ENCODE measurements around the gene ADAMTS17. TPM values are rescaled to one million over a fixed set of nuclear protein-coding genes. Genes with fewer than 3 reads are reported as not detected.

The ADAMTS17 gene
- total RNA-seq, 1 experiment from 2014 or later: 1.8 TPM

GRCh38 chr15:100314809-100315400 lies 26.9 kb downstream of the ADAMTS17 start:
- peaks cover 33% of the 10 kb centered on the region for H3K9me3 Mint-ChIP-seq
- no peak overlapping the region for H3K4me3 Mint-ChIP-seq
- ChIA-PET CTCF (no interaction called here), POLR2A (no interaction called here)
- H3K27ac Mint-ChIP-seq: no peak overlapping the region
- no peak for TF ChIP-seq JUN (CRISPR knock-in tag; IDR thresholded peaks at IDR 0.05)
- TF ChIP-seq RELA (CRISPR knock-in tag; IDR thresholded peaks at IDR 0.05; ENCODE audit: borderline replicate concordance): no peak
- TF ChIP-seq FOXK1 (CRISPR knock-in tag; IDR thresholded peaks at IDR 0.05): no peak
- TF ChIP-seq, protein P1, sequence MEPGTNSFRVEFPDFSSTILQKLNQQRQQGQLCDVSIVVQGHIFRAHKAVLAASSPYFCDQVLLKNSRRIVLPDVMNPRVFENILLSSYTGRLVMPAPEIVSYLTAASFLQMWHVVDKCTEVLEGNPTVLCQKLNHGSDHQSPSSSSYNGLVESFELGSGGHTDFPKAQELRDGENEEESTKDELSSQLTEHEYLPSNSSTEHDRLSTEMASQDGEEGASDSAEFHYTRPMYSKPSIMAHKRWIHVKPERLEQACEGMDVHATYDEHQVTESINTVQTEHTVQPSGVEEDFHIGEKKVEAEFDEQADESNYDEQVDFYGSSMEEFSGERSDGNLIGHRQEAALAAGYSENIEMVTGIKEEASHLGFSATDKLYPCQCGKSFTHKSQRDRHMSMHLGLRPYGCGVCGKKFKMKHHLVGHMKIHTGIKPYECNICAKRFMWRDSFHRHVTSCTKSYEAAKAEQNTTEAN (CRISPR knock-in tag; IDR thresholded peaks at IDR 0.05): no peak
- TF ChIP-seq TEAD1 (CRISPR knock-in tag; IDR thresholded peaks at IDR 0.05): no peak
- no peak for TF ChIP-seq CREB1 (CRISPR knock-in tag; IDR thresholded peaks at IDR 0.05)
- no peak for TF ChIP-seq E2F5 (CRISPR knock-in tag; IDR thresholded peaks at IDR 0.05)
- TF ChIP-seq USF1 (CRISPR knock-in tag; IDR thresholded peaks at IDR 0.05): no peak
- TF ChIP-seq OVOL2 (CRISPR knock-in tag; IDR thresholded peaks at IDR 0.05; ENCODE audit: borderline replicate concordance): no peak
- TF ChIP-seq, protein P2, sequence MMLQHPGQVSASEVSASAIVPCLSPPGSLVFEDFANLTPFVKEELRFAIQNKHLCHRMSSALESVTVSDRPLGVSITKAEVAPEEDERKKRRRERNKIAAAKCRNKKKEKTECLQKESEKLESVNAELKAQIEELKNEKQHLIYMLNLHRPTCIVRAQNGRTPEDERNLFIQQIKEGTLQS (CRISPR knock-in tag; conservative IDR thresholded peaks at IDR 0.05): no peak
- TF ChIP-seq GTF2I (CRISPR knock-in tag; conservative IDR thresholded peaks at IDR 0.05): no peak
- TF ChIP-seq, protein P3, sequence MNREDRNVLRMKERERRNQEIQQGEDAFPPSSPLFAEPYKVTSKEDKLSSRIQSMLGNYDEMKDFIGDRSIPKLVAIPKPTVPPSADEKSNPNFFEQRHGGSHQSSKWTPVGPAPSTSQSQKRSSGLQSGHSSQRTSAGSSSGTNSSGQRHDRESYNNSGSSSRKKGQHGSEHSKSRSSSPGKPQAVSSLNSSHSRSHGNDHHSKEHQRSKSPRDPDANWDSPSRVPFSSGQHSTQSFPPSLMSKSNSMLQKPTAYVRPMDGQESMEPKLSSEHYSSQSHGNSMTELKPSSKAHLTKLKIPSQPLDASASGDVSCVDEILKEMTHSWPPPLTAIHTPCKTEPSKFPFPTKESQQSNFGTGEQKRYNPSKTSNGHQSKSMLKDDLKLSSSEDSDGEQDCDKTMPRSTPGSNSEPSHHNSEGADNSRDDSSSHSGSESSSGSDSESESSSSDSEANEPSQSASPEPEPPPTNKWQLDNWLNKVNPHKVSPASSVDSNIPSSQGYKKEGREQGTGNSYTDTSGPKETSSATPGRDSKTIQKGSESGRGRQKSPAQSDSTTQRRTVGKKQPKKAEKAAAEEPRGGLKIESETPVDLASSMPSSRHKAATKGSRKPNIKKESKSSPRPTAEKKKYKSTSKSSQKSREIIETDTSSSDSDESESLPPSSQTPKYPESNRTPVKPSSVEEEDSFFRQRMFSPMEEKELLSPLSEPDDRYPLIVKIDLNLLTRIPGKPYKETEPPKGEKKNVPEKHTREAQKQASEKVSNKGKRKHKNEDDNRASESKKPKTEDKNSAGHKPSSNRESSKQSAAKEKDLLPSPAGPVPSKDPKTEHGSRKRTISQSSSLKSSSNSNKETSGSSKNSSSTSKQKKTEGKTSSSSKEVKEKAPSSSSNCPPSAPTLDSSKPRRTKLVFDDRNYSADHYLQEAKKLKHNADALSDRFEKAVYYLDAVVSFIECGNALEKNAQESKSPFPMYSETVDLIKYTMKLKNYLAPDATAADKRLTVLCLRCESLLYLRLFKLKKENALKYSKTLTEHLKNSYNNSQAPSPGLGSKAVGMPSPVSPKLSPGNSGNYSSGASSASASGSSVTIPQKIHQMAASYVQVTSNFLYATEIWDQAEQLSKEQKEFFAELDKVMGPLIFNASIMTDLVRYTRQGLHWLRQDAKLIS (CRISPR knock-in tag; IDR thresholded peaks at IDR 0.05; ENCODE audit: borderline replicate concordance): no peak
- TF ChIP-seq, protein P4, sequence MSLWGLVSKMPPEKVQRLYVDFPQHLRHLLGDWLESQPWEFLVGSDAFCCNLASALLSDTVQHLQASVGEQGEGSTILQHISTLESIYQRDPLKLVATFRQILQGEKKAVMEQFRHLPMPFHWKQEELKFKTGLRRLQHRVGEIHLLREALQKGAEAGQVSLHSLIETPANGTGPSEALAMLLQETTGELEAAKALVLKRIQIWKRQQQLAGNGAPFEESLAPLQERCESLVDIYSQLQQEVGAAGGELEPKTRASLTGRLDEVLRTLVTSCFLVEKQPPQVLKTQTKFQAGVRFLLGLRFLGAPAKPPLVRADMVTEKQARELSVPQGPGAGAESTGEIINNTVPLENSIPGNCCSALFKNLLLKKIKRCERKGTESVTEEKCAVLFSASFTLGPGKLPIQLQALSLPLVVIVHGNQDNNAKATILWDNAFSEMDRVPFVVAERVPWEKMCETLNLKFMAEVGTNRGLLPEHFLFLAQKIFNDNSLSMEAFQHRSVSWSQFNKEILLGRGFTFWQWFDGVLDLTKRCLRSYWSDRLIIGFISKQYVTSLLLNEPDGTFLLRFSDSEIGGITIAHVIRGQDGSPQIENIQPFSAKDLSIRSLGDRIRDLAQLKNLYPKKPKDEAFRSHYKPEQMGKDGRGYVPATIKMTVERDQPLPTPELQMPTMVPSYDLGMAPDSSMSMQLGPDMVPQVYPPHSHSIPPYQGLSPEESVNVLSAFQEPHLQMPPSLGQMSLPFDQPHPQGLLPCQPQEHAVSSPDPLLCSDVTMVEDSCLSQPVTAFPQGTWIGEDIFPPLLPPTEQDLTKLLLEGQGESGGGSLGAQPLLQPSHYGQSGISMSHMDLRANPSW (CRISPR knock-in tag; conservative IDR thresholded peaks at IDR 0.05; ENCODE audit: low read depth): no peak
- TF ChIP-seq NFYB (CRISPR knock-in tag; conservative IDR thresholded peaks at IDR 0.05; ENCODE audit: low read depth): no peak
- TF ChIP-seq GABPB1 (CRISPR knock-in tag; IDR thresholded peaks at IDR 0.05): no peak
- TF ChIP-seq, protein P5, sequence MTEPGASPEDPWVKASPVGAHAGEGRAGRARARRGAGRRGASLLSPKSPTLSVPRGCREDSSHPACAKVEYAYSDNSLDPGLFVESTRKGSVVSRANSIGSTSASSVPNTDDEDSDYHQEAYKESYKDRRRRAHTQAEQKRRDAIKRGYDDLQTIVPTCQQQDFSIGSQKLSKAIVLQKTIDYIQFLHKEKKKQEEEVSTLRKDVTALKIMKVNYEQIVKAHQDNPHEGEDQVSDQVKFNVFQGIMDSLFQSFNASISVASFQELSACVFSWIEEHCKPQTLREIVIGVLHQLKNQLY (CRISPR knock-in tag; IDR thresholded peaks at IDR 0.05): no peak
- no peak for TF ChIP-seq ARID4B (CRISPR knock-in tag; IDR thresholded peaks at IDR 0.05; ENCODE audit: borderline replicate concordance)
- no peak for TF ChIP-seq ESRRA (CRISPR knock-in tag; IDR thresholded peaks at IDR 0.05; ENCODE audit: borderline replicate concordance)
- no peak for TF ChIP-seq EMX1 (CRISPR knock-in tag; IDR thresholded peaks at IDR 0.05)
- peaks cover 1% of the 10 kb centered on the region; the same call in 1 of the 2 replicates for H3K4me1 Mint-ChIP-seq
- DNase-seq (ENCODE audit: low spot score) (no peak), ATAC-seq (no peak)
- H3K27me3 Mint-ChIP-seq (ENCODE audit: low read depth): no peaks in the 10 kb centered on the region; the same call in none of the 2 replicates
- peaks cover 16% of the 10 kb centered on the region for H3K36me3 Mint-ChIP-seq
